ENCODE results near the gene OLFML2A.

GRCh38 chr9:124790301-124790700 is 13.4 kb downstream of the OLFML2A start:
- TF ChIP-seq, protein P1, sequence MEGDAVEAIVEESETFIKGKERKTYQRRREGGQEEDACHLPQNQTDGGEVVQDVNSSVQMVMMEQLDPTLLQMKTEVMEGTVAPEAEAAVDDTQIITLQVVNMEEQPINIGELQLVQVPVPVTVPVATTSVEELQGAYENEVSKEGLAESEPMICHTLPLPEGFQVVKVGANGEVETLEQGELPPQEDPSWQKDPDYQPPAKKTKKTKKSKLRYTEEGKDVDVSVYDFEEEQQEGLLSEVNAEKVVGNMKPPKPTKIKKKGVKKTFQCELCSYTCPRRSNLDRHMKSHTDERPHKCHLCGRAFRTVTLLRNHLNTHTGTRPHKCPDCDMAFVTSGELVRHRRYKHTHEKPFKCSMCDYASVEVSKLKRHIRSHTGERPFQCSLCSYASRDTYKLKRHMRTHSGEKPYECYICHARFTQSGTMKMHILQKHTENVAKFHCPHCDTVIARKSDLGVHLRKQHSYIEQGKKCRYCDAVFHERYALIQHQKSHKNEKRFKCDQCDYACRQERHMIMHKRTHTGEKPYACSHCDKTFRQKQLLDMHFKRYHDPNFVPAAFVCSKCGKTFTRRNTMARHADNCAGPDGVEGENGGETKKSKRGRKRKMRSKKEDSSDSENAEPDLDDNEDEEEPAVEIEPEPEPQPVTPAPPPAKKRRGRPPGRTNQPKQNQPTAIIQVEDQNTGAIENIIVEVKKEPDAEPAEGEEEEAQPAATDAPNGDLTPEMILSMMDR (IDR thresholded peaks at IDR 0.05 in 8 of 11, conservative IDR thresholded peaks at IDR 0.05 in 3 of 11) = no peak
- no peak for TF ChIP-seq POLR2A (IDR thresholded peaks at IDR 0.05)
- no peak for TF ChIP-seq POLR2AphosphoS5 (IDR thresholded peaks at IDR 0.05)

All from spleen (tissue), 7 donors.